ENCODE measurements around the gene KRT76.

- TF ChIP-seq CTCF (IDR thresholded peaks at IDR 0.05; ENCODE audit: low read length) (no peak), EZH2 (IDR thresholded peaks at IDR 0.05; ENCODE audit: borderline replicate concordance, low read length) (no peak)
These were observed 23.9 kb downstream of the KRT76 start for GRCh38 chr12:52753283-52753682.
